ENCODE measurements around the gene DDX39B.
"Not testable (repeated sequence)": the region's sequence is repeated elsewhere in the genome, so short reads cannot be mapped to it uniquely, and the experiment has no call there.

Gene DDX39B

GRCh38 chr6:31541658-31542521 is at the start of gene DDX39B:
DDX39B (minus strand) TSS chr6:31542003; CDS start chr6:31540532, 1,471 bp downstream.
- DNase-seq (ENCODE audit: low read depth): peak; percentile 94

GRCh38 chr6:31590691-31591090 is 48.9 kb upstream of the DDX39B start:
- not testable (repeated sequence) for DNase-seq (ENCODE audit: low read depth)

GRCh38 chr6:31588871-31589650 is 47.3 kb upstream of the DDX39B start:
- no peak for DNase-seq (ENCODE audit: low read depth)

GRCh38 chr6:31587791-31588777 is 46.3 kb upstream of the DDX39B start:
- no peak for DNase-seq (ENCODE audit: low read depth)

- DNase-seq (ENCODE audit: low read depth): no peak
Observed at GRCh38 chr6:31586599-31587281, 44.9 kb upstream of the DDX39B start.

- no peak for DNase-seq (ENCODE audit: low read depth)
Observed at GRCh38 chr6:31586008-31586407, 44.2 kb upstream of the DDX39B start, which contains the start of gene LST1. LST1 (plus strand) TSS chr6:31586277; CDS start chr6:31587300, 1,023 bp downstream.

- no peak for DNase-seq (ENCODE audit: low read depth)
Observed at GRCh38 chr6:31585491-31585890, 43.7 kb upstream of the DDX39B start.

GRCh38 chr6:31582230-31582643 is 40.4 kb upstream of the DDX39B start, which contains the start of gene LTB:
LTB (minus strand) TSS chr6:31582424; CDS start chr6:31582417, 7 bp downstream.
- DNase-seq (ENCODE audit: low read depth): no peak

GRCh38 chr6:31581434-31582229 is 39.8 kb upstream of the DDX39B start:
- no peak for DNase-seq (ENCODE audit: low read depth)

GRCh38 chr6:31580807-31581433 is 39.1 kb upstream of the DDX39B start:
- DNase-seq (ENCODE audit: low read depth): peak; percentile 52

GRCh38 chr6:31580438-31580740 is 38.6 kb upstream of the DDX39B start:
- no peak for DNase-seq (ENCODE audit: low read depth)

GRCh38 chr6:31579546-31580437 is 38.0 kb upstream of the DDX39B start:
- no peak for DNase-seq (ENCODE audit: low read depth)

GRCh38 chr6:31579119-31579505 is 37.3 kb upstream of the DDX39B start:
- no peak for DNase-seq (ENCODE audit: low read depth)

- no peak for DNase-seq (ENCODE audit: low read depth)
Observed at GRCh38 chr6:31578184-31579118, 36.6 kb upstream of the DDX39B start.

GRCh38 chr6:31577579-31577966 is 35.8 kb upstream of the DDX39B start:
- no peak for DNase-seq (ENCODE audit: low read depth)

- no peak for DNase-seq (ENCODE audit: low read depth)
Observed at GRCh38 chr6:31576897-31577578, 35.2 kb upstream of the DDX39B start.
